ENCODE data around the gene PEG3. TPM values are rescaled to one million over a fixed set of nuclear protein-coding genes. Genes with fewer than 3 reads are reported as not detected.

Gene PEG3
- total RNA-seq, 1 donor from 2014 or later: not detected

GRCh38 chr19:56868446-56868845 is 27.9 kb upstream of the PEG3 start:
- Histone ChIP-seq H3K4me2 (no peak overlapping the region), H3K27me3 (no peaks in the 10 kb centered on the region), H3K4me1 (no peaks in the 10 kb centered on the region), H3K9me3 (ENCODE audit: low read depth) (peaks cover 21% of the 10 kb centered on the region), H3K36me3 (no peaks in the 10 kb centered on the region), H3K79me2 (ENCODE audit: low read depth) (no peaks in the 10 kb centered on the region), H3K4me3 (no peak overlapping the region), H3K9ac (no peak overlapping the region), H2AFZ (replicated peaks) (no peak overlapping the region), H4K20me1 (ENCODE audit: low read depth) (no peaks in the 10 kb centered on the region), H3F3A (ENCODE audit: low read depth) (no peaks in the 10 kb centered on the region), H3K27ac (no peak overlapping the region)
- DNase-seq (ENCODE audit: low spot score): no peak
- Mint-ChIP-seq H3K4me3 (no peak overlapping the region), H3K9me3 (peaks cover 70% of the 10 kb centered on the region), H3K27ac (no peak overlapping the region), H3K27me3 (ENCODE audit: insufficient read depth, low read depth) (peaks cover 9% of the 10 kb centered on the region), H3K36me3 (peaks cover 2% of the 10 kb centered on the region), H3K4me1 (no peaks in the 10 kb centered on the region)
- TF ChIP-seq, protein P1, sequence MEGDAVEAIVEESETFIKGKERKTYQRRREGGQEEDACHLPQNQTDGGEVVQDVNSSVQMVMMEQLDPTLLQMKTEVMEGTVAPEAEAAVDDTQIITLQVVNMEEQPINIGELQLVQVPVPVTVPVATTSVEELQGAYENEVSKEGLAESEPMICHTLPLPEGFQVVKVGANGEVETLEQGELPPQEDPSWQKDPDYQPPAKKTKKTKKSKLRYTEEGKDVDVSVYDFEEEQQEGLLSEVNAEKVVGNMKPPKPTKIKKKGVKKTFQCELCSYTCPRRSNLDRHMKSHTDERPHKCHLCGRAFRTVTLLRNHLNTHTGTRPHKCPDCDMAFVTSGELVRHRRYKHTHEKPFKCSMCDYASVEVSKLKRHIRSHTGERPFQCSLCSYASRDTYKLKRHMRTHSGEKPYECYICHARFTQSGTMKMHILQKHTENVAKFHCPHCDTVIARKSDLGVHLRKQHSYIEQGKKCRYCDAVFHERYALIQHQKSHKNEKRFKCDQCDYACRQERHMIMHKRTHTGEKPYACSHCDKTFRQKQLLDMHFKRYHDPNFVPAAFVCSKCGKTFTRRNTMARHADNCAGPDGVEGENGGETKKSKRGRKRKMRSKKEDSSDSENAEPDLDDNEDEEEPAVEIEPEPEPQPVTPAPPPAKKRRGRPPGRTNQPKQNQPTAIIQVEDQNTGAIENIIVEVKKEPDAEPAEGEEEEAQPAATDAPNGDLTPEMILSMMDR (IDR thresholded peaks at IDR 0.05): no peak
- TF ChIP-seq EZH2 (IDR thresholded peaks at IDR 0.05): no peak
- no peak for TF ChIP-seq EZH2phosphoT487 (IDR thresholded peaks at IDR 0.05)

DNA sequence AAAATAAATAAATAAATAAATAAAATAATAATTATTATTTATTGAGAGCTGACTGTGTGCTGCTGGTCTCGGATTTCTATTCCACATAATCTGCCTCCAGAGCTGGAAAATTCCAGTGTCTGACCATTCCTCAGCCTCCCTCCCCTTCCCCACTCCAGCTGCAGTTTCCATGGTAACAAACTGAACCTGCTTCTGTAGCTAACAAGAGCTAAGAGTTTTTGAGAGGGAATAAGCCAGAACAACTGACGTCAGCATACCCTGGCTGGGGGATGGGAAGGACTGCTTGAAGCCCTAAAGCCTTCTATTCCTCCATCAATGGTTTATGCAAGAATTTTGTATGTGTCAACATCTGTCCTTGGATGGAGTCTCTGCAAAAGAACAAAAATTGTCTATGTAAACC is 26.0 kb upstream of the PEG3 start:
- Mint-ChIP-seq H3K9me3 (peaks cover 66% of the 10 kb centered on the region), H3K27ac (no peak overlapping the region), H3K27me3 (ENCODE audit: insufficient read depth, low read depth) (peaks cover 2% of the 10 kb centered on the region), H3K4me3 (no peak overlapping the region), H3K36me3 (no peaks in the 10 kb centered on the region), H3K4me1 (no peaks in the 10 kb centered on the region)
- no peak overlapping the region for H3K4me2 ChIP-seq
- H3K4me3 ChIP-seq: no peak overlapping the region
- no peak overlapping the region for H3K27ac ChIP-seq
- no peaks in the 10 kb centered on the region for H3K36me3 ChIP-seq
- peaks cover 28% of the 10 kb centered on the region for H3K9me3 ChIP-seq (ENCODE audit: low read depth)
- no peaks in the 10 kb centered on the region for H3K4me1 ChIP-seq
- H3K27me3 ChIP-seq: no peaks in the 10 kb centered on the region
- H3K9ac ChIP-seq: no peak overlapping the region
- no peaks in the 10 kb centered on the region for H4K20me1 ChIP-seq (ENCODE audit: low read depth)
- DNase-seq (ENCODE audit: low spot score): no peak
- no peaks in the 10 kb centered on the region for H3K79me2 ChIP-seq (ENCODE audit: low read depth)
- no peak overlapping the region for H2AFZ ChIP-seq (replicated peaks)
- TF ChIP-seq, protein P1 (IDR thresholded peaks at IDR 0.05): no peak
- TF ChIP-seq EZH2 (IDR thresholded peaks at IDR 0.05) (no peak), EZH2phosphoT487 (IDR thresholded peaks at IDR 0.05) (no peak)
- no peaks in the 10 kb centered on the region for H3F3A ChIP-seq (ENCODE audit: low read depth)

- Mint-ChIP-seq H3K27me3 (ENCODE audit: insufficient read depth, low read depth) (peaks cover 2% of the 10 kb centered on the region), H3K27ac (no peak overlapping the region), H3K4me1 (no peaks in the 10 kb centered on the region), H3K4me3 (no peak overlapping the region), H3K9me3 (peaks cover 57% of the 10 kb centered on the region), H3K36me3 (no peaks in the 10 kb centered on the region)
- Histone ChIP-seq H3K9ac (no peak overlapping the region), H3K4me1 (no peaks in the 10 kb centered on the region), H3K27ac (no peak overlapping the region), H2AFZ (replicated peaks) (no peak overlapping the region), H4K20me1 (ENCODE audit: low read depth) (no peaks in the 10 kb centered on the region), H3K4me2 (no peak overlapping the region), H3K27me3 (no peaks in the 10 kb centered on the region), H3K4me3 (no peak overlapping the region), H3F3A (ENCODE audit: low read depth) (no peaks in the 10 kb centered on the region), H3K36me3 (no peaks in the 10 kb centered on the region), H3K9me3 (ENCODE audit: low read depth) (peaks cover 35% of the 10 kb centered on the region), H3K79me2 (ENCODE audit: low read depth) (no peaks in the 10 kb centered on the region)
- no peak for DNase-seq (ENCODE audit: low spot score)
- TF ChIP-seq EZH2phosphoT487 (IDR thresholded peaks at IDR 0.05): no peak
- TF ChIP-seq, protein P1 (IDR thresholded peaks at IDR 0.05): no peak
- no peak for TF ChIP-seq EZH2 (IDR thresholded peaks at IDR 0.05)
Measured at GRCh38 chr19:56864443-56865125, 24.1 kb upstream of the PEG3 start.

All from neural progenitor cell (in vitro differentiated cells).